Activated gamma-delta T cell treated with anti-CD3 and anti-CD28 coated beads, Interleukin-2, amount 50 U/mL, for 16 hours (primary cell): Measurements from ENCODE around the gene DNM3.

ENCODE experiments used
- DNase-seq: peaks from one replicate; pipeline ENCODE4 v3.0.0-alpha.2; 2020; ENCODE audit warnings: low read depth

Gene DNM3

DNA sequence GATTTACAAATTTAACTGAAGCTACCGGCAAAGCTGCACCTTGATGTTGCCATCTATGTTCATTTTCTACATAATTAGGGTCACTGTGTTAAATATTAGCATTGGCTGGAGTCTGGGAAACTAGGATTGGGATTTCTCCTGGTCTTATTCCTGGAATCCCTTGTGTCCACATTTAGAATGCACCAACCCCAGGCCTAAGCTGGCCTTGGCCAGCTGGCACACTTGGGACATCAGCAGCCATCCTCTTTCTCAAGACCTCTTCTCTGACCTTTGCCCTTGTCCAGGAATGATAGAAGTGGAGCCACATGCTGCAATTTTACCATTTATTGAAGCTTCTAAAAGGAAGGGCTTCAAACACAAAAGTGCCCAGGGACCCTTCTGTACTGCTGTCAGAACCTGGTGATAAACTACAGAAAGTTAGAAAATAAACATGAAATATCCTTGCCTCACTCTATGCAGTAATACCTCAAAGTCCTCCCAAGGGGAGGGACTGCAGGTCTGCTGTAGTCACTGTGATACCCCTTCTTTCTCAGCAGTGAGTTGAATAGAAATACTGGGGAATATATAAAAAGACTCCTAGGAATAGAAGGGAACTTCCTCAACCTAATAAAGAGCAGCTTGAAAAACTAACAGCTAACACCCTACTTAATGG lies 616.3 kb downstream of the DNM3 start:
- no peak for DNase-seq

- no peak for DNase-seq
Measured at GRCh38 chr1:172460177-172460576, 618.9 kb downstream of the DNM3 start.

DNA sequence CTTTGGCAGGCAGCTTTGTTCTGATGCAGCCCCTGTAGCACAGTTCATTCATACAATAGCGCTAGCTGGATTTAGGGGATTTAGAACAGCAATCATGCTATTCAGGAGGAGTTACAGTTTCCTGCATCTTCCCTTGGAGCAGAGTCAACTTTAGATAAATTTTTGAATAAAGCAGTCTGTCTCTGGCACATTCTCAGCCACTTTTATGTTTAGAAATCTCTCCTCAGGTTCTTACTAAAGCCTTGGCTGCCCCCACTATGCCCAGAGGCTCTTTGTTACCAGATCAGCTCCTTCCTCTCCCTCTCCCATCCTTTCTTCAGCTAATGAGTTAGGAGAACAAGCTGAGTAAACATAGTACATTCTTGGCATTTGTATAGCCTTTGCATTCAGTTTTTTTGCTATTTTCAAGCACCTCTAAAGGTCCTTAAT lies 619.6 kb downstream of the DNM3 start:
- DNase-seq, result no peak
